Fibroblast of skin of abdomen (primary cell): Measurements from ENCODE around the gene MMEL1.
"Not testable (repeated sequence)": the region's sequence is repeated elsewhere in the genome, so short reads cannot be mapped to it uniquely, and the experiment has no call there.

ENCODE experiments used
- DNase-seq: peaks from one replicate; pipeline ENCODE4 v3.0.0-alpha.2; 2013

The MMEL1 gene

DNA sequence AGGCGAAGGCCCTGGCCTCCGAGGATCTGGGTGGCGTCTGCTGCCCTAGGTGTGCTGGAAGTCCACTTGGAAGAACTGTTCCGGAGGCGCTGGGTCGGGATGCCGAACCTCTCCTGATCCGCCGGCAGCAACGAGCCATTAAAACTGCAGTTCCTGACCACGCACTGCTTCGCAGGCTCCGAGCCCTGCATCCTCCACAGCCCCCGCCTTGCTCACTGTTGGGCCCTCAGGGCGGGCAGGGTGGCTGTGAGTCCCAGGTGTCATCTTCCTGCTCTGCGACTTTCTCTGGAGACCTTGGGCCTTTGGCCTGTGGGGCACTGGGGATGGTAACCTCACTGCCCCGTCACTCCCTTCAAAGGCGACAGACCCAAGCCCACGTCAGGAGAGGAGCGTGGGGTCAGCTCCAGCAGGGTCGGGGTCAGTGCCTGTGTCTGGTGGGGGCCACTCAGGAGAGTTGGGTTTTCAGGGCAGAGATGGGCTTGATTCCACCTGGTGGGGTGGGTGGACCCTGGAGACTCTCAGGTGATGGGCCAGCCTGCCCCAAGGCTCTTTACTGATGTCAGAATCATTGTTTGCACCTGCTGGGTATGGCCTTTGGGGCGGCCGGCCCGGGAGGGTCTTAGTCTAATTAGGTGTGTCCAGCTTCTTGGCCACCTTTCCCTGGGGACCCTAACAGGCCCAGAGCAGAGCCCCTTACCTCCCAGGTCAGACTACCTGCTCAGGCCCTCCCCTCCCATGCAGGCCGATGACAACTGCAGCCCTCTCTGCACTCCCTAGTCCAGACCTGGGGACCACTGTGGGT lies 43.2 kb downstream of the MMEL1 start:
- no peak for DNase-seq

DNA sequence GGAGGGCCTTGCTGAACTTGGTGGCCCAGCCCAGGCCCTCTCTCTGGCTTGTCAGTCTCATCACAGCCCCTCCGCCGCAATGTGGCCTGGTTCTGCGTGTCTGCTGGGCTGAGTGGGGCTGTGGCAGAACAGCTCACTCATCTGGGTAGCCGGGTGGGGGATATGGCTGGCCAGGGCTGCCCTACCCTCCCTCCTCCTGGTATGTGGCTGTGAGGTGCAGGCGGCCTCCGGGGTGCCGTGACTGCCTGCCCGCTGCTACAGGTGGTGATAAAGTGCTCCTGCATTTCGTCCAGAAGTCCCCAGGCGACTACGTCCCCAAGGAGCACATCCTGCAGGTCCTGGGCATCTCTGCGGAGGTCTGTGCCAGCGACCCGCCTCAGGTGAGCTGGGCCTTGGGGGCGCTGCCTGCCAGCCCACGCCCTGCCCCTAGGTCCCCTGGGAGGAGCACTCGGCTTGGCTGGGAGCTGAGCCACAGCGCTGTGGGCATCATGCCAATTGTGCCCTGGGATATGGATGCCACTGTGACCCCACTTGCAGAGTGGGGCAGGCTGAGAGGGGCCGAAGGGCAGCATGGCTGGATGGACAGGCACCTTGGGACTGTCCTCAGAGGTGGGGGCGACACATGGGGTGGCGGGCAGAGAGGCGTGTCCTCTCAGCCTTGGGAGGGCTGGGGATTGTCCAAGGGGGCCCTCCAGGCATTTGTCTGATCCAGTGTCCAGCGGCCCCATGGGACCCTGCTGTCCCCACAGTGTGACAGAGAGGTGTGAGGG lies 44.0 kb downstream of the MMEL1 start:
- no peak for DNase-seq

GRCh38 chr1:2587860-2588571 lies 44.8 kb downstream of the MMEL1 start:
- DNase-seq = no peak

DNA sequence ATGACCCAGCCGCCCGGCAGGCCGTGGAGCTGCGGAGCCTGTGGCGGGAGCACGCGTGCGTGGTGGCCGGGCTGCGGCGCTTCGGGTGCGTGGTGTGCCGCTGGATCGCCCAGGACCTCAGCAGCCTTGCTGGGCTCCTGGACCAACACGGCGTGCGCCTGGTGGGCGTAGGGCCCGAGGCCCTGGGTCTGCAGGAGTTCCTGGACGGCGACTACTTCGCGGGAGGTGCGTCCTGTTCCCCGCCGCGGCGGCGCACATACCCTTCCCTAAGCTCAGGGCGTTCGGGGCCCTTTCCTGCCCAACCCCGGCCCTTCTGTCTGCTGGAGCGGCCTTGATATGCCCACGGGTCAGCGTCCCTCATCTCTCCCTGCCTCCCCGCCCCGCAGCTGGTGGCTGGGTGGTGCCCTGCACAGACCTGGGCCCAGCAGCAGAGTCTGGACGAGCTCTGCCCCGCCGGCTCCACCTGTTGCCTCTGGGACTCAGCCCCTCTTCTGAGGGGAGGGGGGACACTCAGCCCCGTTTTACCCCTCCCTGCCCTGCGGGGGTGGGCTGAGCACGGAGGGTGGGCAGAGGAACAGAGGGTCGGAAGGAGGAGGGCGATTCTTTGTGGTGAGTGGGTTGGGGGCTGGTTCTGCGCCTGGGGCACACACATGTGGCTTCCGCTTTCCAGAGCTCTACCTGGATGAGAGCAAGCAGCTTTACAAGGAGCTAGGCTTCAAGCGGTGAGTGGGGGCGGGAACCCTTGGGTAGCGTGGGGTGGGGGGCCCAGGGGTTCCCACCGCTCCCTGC lies 45.6 kb downstream of the MMEL1 start:
- peak; percentile 16 for DNase-seq

DNA sequence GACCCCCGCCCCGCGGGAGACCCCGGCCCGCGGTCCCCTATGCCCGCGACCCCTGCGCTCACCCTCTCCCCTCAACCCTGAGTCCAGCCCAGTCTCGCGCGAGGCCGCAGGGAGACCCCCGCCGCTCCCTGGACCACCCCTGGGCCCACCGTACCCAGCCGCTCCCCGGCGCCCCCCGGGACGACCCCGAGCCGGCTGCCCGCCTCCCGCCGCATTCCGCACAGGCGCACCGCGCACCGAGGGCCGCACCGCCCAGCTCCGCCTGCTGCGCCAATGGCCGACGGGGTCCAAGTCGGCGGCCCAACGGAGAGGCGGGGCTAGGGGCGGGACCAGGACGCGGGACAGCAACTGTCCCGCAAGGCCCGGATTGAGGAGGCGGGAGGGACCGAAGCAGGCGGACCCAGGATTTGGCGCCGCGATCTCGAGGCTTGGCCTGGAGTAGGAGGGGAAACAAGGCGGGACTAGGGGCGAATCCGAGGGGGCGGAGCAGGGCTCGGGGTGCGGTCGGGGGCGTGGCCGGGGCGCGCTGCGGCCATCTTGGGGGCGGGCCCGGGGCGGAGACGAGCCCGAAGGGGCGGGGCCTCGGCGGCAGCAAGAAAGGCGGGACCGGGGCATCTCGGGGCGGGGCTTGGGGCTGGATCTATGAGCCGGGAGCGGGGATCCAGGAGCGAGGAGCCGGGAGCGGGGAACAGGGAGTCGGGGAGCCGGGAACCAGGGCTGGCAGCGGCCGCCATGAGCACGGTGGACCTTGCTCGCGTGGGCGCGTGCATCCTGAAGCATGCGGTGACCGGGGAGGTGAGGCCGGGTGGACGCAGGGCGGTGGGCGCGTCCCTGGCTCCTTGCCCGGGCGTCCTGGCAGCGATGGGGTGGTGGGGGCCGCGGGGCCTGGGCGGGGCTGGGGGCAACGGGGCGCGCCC lies 46.4 kb downstream of the MMEL1 start, which contains the start of gene PRXL2B:
Gene PRXL2B (plus strand): TSS at position 624 of the 917 bp plus-strand sequence. CDS start 109 bp downstream, at position 733.
- peak; percentile 99 for DNase-seq

DNA sequence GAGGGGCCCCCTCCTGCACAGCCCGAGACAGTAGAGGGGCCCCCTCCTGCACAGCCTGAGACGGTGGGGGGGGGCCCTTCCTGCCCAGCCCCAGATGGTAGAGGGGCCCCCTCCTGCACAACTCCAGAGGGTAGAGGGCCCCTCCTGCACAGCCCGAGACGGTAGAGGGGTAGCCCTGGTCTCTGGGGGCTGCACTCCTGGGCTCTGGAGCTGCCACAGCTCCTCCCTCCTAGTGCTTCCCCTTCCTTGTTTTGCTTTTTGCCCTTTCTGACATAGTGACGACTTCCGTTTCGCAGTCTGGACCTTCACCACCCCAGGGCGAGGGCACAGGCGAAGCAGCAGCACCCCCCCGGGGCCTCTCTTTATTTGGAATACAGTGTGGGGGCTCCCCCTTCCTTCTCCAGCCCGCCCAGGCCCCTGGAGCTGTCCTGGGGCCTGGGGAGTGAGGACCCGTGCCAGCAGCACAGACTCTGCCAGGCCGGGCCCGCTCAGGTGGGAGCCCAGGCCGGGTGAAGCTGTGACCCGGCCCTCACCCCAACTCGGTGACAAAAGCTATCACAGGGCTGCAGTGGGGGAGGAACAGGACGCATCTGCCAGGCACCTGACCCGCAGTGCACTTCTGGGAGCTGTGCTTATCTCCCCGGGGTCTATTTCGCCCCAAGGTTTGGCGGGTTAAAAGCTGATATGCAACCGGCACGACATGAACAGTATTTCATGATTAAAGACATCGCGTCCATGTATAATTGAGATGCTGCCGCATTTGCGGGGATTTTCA lies 47.3 kb downstream of the MMEL1 start:
- DNase-seq = peak; percentile 35

DNA sequence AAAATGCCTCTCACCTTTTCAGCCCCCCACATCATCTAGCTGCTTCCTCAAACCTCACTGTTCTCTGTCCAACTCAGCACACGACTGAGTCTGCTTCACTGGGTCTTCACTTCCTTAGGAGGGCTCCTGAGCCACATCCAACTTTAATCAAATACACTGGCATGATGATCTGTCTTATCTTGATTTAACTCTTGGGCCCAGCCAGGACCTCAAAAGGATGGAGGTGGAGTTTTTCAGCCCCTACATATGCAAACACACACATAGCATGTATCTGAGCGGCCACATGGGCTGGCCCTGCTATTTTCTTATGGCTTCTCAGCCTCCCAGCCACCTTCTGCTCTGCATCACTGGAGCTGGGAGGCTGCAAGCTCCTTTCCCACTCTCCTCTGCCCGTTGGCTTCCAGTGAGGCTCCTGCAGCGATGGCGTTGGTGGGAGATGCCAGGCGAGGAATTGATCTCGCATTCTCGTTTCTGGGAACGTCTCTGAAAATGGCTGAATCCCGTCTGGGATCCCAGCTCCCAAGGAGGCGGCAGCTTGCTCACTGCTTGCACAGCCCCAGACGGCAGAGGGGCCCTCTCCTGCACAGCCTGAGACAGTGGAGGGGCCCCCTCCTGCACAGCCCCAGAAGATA lies 48.0 kb downstream of the MMEL1 start:
- no peak for DNase-seq

- DNase-seq = no peak
These were observed 48.9 kb downstream of the MMEL1 start for GRCh38 chr1:2583871-2584351.

GRCh38 chr1:2583331-2583791 lies 49.5 kb downstream of the MMEL1 start:
- no peak for DNase-seq

GRCh38 chr1:2582391-2582790 lies 50.4 kb downstream of the MMEL1 start:
- DNase-seq = no peak

- DNase-seq = no peak
These were observed 52.1 kb downstream of the MMEL1 start for GRCh38 chr1:2580691-2581090.

GRCh38 chr1:2578758-2579118 lies 54.1 kb downstream of the MMEL1 start:
- DNase-seq = no peak

GRCh38 chr1:2577565-2578075 lies 55.2 kb downstream of the MMEL1 start:
- DNase-seq = not testable (repeated sequence)

- no peak for DNase-seq
These were observed 56.8 kb downstream of the MMEL1 start for GRCh38 chr1:2575801-2576663.

- no peak for DNase-seq
These were observed 58.5 kb downstream of the MMEL1 start for GRCh38 chr1:2574350-2574749.

DNA sequence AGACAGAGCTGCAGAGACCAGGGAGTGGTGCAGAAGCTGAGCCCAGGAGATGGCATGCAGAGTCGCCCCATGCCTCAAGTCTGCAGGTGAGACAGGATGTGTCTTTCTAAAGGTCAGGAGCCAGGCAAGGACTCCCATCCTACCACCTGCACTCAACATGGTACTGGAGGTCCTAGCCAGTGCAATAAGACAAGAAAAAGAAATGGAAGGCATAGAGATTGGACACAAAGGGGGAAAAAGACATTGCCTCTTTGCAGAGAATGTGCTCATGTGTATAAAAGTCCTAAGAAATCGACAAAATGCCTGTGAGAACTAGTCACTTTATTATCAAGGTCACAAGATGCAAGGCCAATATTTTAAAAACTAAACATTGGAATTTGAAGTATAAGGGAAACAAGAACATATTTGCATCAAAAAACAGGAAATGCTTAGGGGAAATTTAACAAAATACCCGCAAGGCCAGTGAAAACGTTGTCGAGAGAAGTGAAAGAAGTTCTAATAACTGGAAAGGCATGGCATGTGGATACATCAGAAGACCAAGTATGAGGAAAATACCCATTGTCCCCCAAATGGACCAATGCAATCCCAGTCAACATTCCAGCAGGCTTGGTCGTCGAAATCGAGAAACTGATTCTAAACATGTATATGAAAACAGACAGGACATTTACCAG lies 59.4 kb downstream of the MMEL1 start:
- DNase-seq = no peak

- DNase-seq = no peak
These were observed 61.5 kb downstream of the MMEL1 start for GRCh38 chr1:2571348-2571747.

GRCh38 chr1:2570332-2570731 lies 62.5 kb downstream of the MMEL1 start:
- DNase-seq = no peak
